Left renal pelvis (tissue), 4 donors: Measurements from ENCODE around the gene TRIM41. TPM values are rescaled to one million over a fixed set of nuclear protein-coding genes. Genes with fewer than 3 reads are reported as not detected.
"Not testable (repeated sequence)": the region's sequence is repeated elsewhere in the genome, so short reads cannot be mapped to it uniquely, and the experiment has no call there.

Experiments used
- DNase-seq, 4 donors: peaks; one replicate each; pipeline ENCODE4 v3.0.0-alpha.2; 2013; ENCODE audit warnings: low read depth in 4 of 4, low spot score in 3 of 4
- polyA plus RNA-seq, 4 donors: library from polyadenylated mRNA; unstranded; fragments of 120-200 nt; gene quantifications; one replicate each; pipeline ENCODE4 v1.2.1, GENCODE V29; 2013; ENCODE audit not compliant: insufficient read length in 4 of 4

The TRIM41 gene
- polyA plus RNA-seq, 4 donors = 21.0 to 39.0 (median 31.6) TPM

DNA sequence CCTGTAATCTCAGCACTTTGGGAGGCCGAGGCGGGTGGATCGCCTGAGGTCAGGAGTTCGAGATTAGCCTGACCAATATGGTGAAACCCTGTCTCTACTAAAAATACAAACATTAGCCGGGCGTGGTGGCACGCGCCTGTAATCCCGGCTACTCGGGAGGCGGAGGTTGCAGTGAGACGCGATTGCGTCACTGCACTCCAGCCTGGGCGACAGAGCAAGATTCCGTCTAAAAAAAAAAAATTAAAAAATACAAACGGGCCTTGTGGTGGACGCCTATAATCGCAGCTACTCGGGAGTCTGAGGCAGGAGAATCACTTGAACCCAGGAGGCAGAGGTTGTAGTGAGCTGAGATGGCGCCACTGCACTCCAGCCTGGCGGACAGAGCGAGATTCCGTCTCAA lies 14.1 kb upstream of the TRIM41 start:
- DNase-seq = not testable (repeated sequence)

GRCh38 chr5:181210148-181210547 lies 12.9 kb upstream of the TRIM41 start:
- DNase-seq = not testable (repeated sequence)

DNA sequence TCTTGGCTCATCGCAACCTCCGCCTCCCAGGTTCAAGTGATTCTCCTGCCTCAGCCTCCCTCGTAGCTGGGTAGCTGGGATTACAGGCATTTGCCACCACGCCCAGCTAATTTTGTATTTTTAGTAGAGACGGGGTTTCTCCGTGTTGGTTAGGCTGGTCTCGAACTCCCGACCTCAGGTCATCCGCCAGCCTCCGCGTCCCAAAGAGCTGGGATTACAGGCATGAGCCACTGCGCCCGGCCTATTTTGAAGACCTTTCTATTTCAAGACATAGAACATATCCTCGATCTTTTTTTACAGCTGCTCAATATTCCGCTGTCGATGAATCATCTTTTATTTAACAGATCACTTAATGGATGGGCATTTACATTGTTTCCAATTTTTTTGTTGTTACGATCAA lies 12.4 kb upstream of the TRIM41 start:
- not testable (repeated sequence) for DNase-seq

GRCh38 chr5:181211208-181211607 lies 11.9 kb upstream of the TRIM41 start:
- no peak for DNase-seq

- DNase-seq = no peak
These were observed 11.0 kb upstream of the TRIM41 start for GRCh38 chr5:181212080-181212479.

DNA sequence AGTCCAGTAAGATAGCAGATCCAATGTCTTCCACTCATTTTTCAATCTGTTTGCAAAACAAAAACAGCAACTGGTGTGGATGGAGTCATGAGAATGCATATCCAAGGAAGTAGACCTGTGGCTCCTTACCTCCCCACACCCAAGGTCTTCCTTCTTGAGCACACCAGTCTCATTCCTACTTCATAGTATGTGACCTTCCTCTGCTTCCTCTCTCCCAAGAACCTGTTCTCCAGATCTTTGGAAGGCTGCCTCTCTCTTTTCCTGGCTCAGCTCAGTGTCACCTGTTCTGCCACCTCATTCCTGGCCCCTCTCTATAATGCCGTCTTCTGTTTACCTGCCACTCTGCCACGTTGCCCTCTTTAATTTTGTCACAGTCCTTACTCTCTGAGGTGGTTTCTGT lies 10.1 kb upstream of the TRIM41 start:
- no peak for DNase-seq

- not testable (repeated sequence) for DNase-seq
These were observed 8.8 kb upstream of the TRIM41 start for GRCh38 chr5:181214249-181214648.

DNA sequence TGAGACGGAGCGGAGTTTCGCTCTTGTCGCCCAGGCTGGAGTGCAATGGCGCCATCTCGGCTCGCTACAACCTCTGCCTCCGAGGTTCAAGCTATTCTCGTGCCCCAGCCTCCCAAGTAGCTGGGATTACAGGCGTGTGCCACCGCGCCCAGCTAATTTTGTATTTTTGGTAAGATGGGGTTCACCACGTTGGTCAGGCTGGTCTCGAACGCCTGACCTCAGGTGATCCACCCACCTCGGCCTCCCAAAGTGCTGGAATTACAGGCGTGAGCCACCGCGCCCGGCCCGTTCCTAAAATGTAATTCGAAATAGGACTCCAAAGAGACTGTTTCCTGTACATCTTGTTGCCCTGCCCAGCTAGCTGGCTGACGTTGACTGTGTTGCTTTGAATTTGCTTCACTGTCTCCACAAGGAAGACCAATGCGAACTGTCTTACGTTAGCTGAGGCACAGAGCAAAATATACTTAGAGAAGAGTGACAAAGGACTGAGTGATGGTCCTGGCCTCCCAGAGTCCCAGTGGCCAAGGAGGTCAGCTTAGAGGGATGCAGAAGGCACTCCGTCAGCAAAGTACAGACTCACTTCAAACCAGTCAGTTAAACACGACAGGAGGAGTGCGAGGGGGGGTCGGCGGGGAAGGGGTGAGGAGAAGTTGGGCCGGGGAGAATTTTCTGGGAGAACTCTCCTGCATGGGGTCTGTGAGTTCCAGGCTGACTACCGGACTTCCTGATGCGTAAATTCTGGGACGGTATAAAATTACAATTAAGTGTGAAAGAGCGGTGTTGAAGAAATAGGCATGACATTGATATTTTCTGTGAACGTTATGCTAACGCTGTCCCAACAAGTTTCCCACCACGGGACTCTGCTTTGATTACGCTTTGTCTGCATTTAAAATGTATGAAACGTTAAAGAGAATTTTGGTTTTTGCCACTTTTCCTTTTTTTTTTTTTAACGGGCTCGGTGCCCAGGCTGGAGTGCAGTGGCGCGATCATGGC lies 6.8 kb upstream of the TRIM41 start:
- no peak for DNase-seq

DNA sequence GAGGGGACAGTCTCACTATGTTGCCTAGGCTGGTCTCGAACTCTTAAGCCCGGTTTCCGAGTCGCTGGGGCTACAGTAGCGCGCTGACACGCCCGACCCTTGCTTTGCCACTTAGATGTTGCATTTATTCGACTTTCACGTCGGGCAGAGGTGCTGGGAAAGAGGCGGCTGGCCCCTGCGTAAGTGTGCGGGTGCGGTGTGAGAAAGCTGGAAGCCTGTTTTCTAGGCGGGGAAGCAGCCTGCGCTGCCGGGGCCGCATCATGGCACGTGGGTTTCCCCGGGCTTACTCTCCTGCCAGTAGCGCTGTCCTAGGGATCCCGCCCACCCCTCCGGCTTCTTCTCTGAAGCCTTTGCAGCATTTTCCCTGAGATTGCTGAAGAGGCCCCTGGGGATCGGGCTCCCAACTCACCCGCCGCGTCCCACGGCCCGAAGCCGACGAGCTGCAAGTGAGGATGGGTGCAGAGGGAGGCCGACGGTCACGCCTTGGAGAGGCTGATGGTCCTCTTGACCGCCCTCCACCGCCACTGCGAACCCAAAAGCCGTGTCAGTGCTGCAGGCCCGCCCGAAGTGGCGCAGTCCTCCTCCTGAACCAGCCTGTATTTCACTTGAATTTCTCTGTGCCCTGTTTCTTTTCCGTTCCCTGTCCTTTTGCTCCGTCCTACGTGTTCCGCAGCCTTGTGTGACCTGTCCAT lies 5.8 kb upstream of the TRIM41 start:
- no peak for DNase-seq

DNA sequence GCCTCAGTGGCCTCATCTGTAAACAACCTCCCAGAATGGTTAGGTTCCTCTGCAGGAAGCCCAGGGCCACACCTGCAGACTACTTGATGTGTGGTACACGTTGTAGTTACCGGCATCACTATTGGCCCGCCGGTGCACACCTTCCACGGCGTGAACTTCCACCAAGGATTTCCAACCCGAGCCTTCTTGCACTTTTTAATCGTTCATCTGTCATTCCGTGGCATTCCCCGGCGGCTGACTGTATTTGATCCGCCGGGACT lies 5.3 kb upstream of the TRIM41 start:
- no peak for DNase-seq

DNA sequence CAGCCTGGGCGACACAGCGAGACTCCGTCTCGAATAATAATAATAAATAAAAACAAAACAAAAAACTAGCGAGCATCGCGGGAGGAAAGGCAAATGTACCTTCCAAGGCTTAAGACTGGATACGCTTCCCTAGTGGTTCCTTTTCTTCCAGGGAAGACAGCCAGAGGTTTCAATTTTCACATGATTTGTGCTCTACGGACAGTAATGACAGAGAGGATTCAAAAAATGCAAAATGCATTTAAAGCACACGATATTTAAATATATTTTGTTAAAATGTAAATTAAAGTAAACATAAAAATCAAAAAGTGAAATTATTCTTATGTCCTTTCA lies 4.3 kb upstream of the TRIM41 start:
- no peak for DNase-seq

DNA sequence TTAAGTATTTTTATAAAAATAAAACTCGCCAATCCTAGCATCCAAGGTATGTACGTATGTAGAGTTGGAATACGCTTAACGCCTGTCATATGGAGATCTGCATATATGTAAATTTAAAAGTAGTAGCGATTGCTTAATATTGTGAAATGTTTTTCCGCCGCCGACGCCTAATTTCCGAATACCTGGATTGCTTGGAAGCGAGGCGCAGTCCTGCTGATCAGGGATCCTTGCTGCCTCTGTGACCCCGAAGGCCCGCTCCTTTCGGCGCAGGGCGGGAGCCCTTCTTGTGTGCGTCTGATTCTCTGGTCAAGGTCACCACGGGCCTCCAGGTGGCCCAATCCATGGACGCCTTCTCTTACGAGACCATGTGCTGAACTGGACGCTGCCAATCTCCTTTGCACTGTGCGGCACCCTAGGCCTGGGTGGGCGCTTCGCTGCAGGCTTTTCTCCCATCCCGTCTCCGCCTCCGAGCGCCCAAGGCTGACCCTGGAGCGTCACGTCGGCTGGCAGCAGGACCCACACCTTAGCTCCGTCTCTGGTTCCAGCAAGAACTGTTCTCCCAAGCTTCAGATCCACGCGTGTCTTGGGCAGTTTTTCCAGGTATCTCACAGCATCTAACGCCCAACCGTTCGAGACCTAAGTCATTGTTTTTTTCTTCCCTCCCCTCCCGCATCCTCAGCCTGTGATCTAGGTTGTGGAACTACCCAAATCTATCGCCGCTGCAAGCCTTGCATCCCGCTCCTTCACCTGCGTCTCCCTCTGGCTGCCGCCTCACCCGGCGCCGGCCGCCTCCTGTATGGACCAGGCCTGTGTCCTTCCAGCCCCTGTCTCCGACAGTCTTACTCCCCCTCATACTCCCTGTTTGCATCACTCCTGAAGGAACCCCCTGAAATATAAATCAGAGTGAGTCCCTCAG lies 3.6 kb upstream of the TRIM41 start:
- DNase-seq = no peak

DNA sequence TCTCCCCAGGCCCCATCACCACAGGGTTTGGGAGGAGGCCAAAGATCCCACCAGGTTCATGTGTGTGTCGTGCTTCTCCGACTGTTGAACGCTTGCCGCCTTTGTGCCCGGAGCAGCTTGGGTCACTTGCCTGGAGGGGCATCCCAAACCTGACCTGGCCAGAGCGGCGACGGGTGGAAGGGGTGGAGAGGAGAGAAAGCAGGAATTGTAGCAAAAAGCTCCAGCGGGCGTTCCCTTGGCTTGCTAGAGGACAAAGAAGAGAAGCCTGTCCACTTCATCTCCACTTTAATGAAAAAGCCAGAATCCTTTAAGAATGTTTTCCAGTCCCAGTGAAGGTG lies 2.9 kb upstream of the TRIM41 start:
- DNase-seq = no peak

DNA sequence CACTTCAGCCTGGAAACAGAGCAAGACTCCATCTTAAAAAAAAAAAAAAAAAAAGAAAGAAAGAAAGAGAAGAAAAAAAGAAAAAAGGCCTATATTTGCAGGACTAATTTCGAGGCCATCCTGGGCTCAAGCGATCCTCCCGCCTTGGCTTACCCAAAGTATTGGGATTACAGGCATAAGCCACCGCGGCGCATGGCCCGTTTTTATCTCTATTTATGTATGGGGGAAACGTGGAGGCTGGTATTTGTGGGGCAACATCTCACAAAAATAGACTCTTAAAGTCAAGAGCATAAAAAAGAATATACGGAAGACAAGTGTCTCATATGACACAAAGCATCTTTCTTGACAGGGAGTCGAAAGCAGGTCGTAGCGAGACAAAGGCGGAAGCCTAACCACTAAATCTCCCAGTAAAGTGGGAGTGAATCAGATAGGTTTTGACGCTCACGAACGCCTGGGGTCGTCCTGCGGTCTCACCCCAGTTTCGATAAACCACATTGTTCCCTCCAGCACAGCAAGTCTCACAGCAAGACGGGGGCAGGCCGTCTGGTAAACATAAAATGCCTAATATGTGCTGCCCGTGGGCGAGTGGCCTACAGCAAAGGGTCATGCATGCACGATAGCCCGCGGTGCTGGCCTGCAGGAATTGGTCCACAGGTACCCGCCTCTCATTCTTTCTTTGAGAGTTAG lies 1.8 kb upstream of the TRIM41 start:
- no peak for DNase-seq

DNA sequence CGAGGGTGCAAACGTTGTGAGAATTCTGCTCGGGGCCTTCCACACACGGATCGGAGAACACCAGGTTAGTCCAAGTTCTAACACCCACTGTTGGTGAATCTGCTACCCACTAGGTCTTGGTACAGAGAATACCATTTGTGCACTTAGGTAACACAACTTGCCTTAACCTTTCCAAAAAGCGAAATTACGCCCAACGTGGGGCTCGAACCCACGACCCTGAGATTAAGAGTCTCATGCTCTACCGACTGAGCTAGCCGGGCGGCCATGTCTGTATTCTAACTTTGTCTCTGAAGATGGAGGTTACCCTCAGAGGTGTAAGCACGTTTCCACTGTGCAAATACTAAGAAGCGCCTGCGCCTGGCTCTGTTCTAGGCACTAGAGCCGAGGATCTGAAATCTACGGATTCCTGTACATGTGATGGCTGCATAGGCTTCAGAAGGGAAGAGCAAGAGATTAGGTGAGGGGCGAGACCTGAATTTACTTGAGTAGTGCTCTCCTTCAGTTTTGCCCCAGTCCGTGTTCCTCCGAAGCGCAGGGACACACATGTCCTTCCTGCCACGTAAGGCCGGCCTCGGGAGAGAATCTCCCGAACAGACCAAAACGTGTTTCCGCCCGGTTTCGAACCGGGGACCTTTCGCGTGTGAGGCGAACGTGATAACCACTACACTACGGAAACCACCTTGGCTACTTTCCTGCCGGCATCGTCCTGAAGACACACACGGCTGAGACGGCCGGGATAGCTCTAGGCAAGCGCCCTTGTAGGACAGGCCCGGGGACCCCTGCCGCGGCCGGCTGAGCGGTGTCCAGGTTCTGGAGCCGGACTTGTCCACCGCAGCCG lies 1.1 kb upstream of the TRIM41 start:
- DNase-seq = peak in 3 of 4 donors; percentile 68 to 88 (median 84)

- DNase-seq = no peak
These were observed 437 bp upstream of the TRIM41 start for GRCh38 chr5:181222630-181223057.

GRCh38 chr5:181223729-181224389 lies 778 bp downstream of the TRIM41 start:
- DNase-seq = no peak

- no peak for DNase-seq
These were observed 1.5 kb downstream of the TRIM41 start for GRCh38 chr5:181224390-181225229.
